ENCODE measurements around the gene SS18L1. TPM values are rescaled to one million over a fixed set of nuclear protein-coding genes. Genes with fewer than 3 reads are reported as not detected.

Gene SS18L1
- total and polyA plus RNA-seq, 10 of the 15 experiments (the other 5 are each of a cell fraction or from before 2014, with no cell fraction given): 1.8 to 20.0 (median 6.6) TPM

DNA sequence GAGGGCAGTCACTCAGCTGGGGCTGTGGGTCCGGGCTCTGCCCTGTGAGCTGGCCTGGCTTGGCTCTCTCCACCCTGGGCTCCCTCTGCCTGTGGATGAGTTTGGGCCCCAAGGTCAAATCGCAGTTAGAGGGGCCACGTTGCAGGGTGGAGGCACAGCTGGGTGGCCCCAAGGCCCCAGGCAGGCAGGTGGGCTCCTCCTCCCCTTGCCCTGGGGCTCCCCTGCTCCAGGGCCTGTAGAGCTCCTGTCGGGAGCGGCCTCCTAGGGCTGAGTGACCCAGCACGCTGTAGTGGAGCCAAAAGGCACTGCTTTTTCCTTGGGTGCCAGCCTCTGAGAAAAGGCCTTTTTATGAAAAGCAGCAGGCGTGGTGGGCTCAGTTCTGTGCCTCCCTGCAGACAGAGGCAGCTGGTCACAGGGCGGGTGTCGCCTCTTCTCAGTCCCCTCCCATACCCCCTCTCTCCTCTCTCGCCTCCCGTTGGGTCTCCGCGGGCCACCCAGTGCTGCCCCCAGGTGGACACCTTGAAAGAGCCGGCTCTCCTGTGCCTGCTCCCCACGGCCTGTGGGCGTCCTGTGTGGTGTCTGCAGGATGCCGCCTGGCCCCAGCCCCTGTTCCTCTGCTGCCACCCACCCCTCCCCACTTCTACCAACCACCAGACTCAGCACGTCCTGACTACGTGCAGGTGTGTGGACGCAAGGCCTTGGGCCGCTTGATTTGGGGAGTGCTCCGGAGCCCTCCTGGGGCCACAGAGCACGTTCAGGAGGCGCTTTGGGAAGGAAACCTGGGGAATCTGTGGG, 13.2 kb downstream of the SS18L1 start (continued):
- TF ChIP-seq CEBPB (IDR thresholded peaks at IDR 0.05; ENCODE audit: borderline replicate concordance in 1 of 2, low read depth in 2 of 2, low read length in 2 of 2): no peak
- no peak for TF ChIP-seq PML (IDR thresholded peaks at IDR 0.05; ENCODE audit: low read length)
- no peak for TF ChIP-seq ZNF687 (IDR thresholded peaks at IDR 0.05)
- TF ChIP-seq CTCF (IDR thresholded peaks at IDR 0.05 in 2 of 3, conservative IDR thresholded peaks at IDR 0.05 in 1 of 3; ENCODE audit: control insufficient read depth in 2 of 3, extremely low read depth in 1 of 3, insufficient read depth in 1 of 3, low read depth in 3 of 3, low read length in 3 of 3): peak; percentile 57 to 80 (median 63)
- TF ChIP-seq SPI1 (IDR thresholded peaks at IDR 0.05; ENCODE audit: borderline replicate concordance, insufficient read depth, low read depth, low read length): no peak
- no peak for TF ChIP-seq REST (IDR thresholded peaks at IDR 0.05; ENCODE audit: low read depth, low read length)
- TF ChIP-seq SMC3 (IDR thresholded peaks at IDR 0.05; ENCODE audit: borderline replicate concordance, low read length): peak; percentile 54; the same call in 1 of the 2 replicates
- TF ChIP-seq ASH2L (IDR thresholded peaks at IDR 0.05; ENCODE audit: borderline replicate concordance, low read depth): no peak
- TF ChIP-seq TCF3 (IDR thresholded peaks at IDR 0.05; ENCODE audit: borderline replicate concordance, insufficient read depth, low read depth, low read length): no peak
- peak; percentile 44; the same call in 1 of the 2 replicates for TF ChIP-seq RAD21 (IDR thresholded peaks at IDR 0.05; ENCODE audit: insufficient read depth, low read depth, low read length)
- no peak for TF ChIP-seq FOXM1 (IDR thresholded peaks at IDR 0.05; ENCODE audit: low read depth, low read length)
- TF ChIP-seq LARP7 (IDR thresholded peaks at IDR 0.05): no peak
- no peak for TF ChIP-seq MTA2 (IDR thresholded peaks at IDR 0.05; ENCODE audit: low read depth)
